H9 (cell line): ENCODE data around the gene LIPH. TPM values are rescaled to one million over a fixed set of nuclear protein-coding genes. Genes with fewer than 3 reads are reported as not detected.
"Not testable (repeated sequence)": the region's sequence is repeated elsewhere in the genome, so short reads cannot be mapped to it uniquely, and the experiment has no call there.

ENCODE experiments used
- DNase-seq: peaks from one replicate; pipeline ENCODE4 v3.0.0-alpha.2; 2017
- H2AFZ ChIP-seq: one replicate; pipeline ENCODE4 v1.6.1; 2013; ENCODE audit warnings: mild to moderate bottlenecking, low read length, control low read depth, moderate library complexity
- H2AK5ac ChIP-seq: 2 replicates; pipeline ENCODE4 v1.6.1; 2013; ENCODE audit warnings: low read length, control low read depth, mixed read lengths; ENCODE audit not compliant: insufficient read length
- H2BK120ac ChIP-seq: one replicate; pipeline ENCODE4 v1.6.1; 2013; ENCODE audit warnings: low read depth, mild to moderate bottlenecking, low read length, control low read depth, inconsistent platforms; ENCODE audit not compliant: poor library complexity, severe bottlenecking
- H2BK12ac ChIP-seq: 2 replicates; pipeline ENCODE4 v1.6.1; 2013; ENCODE audit warnings: low read length, control low read depth, mixed read lengths, low read depth; ENCODE audit not compliant: insufficient read length
- H2BK15ac ChIP-seq: 2 replicates; pipeline ENCODE4 v1.6.1; 2013; ENCODE audit warnings: low read depth, low read length, control low read depth
- H2BK20ac ChIP-seq: one replicate; pipeline ENCODE4 v1.6.1; 2013; ENCODE audit warnings: low read depth, mild to moderate bottlenecking, low read length, control low read depth, inconsistent platforms; ENCODE audit not compliant: poor library complexity, severe bottlenecking
- H2BK5ac ChIP-seq: 2 replicates; pipeline ENCODE4 v1.6.1; 2013; ENCODE audit warnings: low read length, control low read depth, mixed read lengths; ENCODE audit not compliant: insufficient read length
- H3K14ac ChIP-seq: 2 replicates; pipeline ENCODE4 v1.6.1; 2013; ENCODE audit warnings: low read length, control low read depth; ENCODE audit not compliant: insufficient read depth
- H3K18ac ChIP-seq: 2 replicates; pipeline ENCODE4 v1.6.1; 2013; ENCODE audit warnings: low read depth, mild to moderate bottlenecking, mixed read lengths, low read length, control low read depth; ENCODE audit not compliant: insufficient read length
- H3K23ac ChIP-seq: 2 replicates; pipeline ENCODE4 v1.6.1; 2013; ENCODE audit warnings: low read length, control low read depth, mixed read lengths, low read depth; ENCODE audit not compliant: insufficient read length
- H3K23me2 ChIP-seq: 2 replicates; pipeline ENCODE4 v1.6.1; 2013; ENCODE audit warnings: low read depth, mild to moderate bottlenecking, mixed read lengths, low read length, control low read depth; ENCODE audit not compliant: insufficient read length, poor library complexity, severe bottlenecking
- H3K27ac ChIP-seq: 2 replicates; pipeline ENCODE4 v1.5.1; 2013; ENCODE audit warnings: low read length, control low read depth, mixed read lengths, low read depth; ENCODE audit not compliant: insufficient read length
- H3K27me3 ChIP-seq: 2 replicates; pipeline ENCODE4 v1.6.1; 2013; ENCODE audit warnings: low read length, control low read depth, inconsistent platforms; ENCODE audit not compliant: insufficient read depth
- H3K4ac ChIP-seq: 2 replicates; pipeline ENCODE4 v1.6.1; 2013; ENCODE audit warnings: low read depth, mild to moderate bottlenecking, control low read depth, inconsistent platforms, low read length, moderate library complexity
- H3K4me1 ChIP-seq: 2 replicates; pipeline ENCODE4 v1.6.1; 2013; ENCODE audit warnings: low read length, control low read depth, inconsistent platforms; ENCODE audit not compliant: insufficient read depth
- H3K4me2 ChIP-seq: 2 replicates; pipeline ENCODE4 v1.6.1; 2013; ENCODE audit warnings: low read length, control low read depth, mixed read lengths; ENCODE audit not compliant: insufficient read length, insufficient read depth
- H3K56ac ChIP-seq: 2 replicates; pipeline ENCODE4 v1.6.1; 2013; ENCODE audit warnings: low read depth, mild to moderate bottlenecking, mixed read lengths, low read length, control low read depth; ENCODE audit not compliant: insufficient read length
- H3K79me1 ChIP-seq: 2 replicates; pipeline ENCODE4 v1.6.1; 2013; ENCODE audit warnings: low read depth, mild to moderate bottlenecking, moderate library complexity, low read length, control low read depth, inconsistent platforms; ENCODE audit not compliant: insufficient read depth, poor library complexity, severe bottlenecking
- H3K79me2 ChIP-seq: 2 replicates; pipeline ENCODE4 v1.6.1; 2013; ENCODE audit warnings: low read length, control low read depth, inconsistent platforms; ENCODE audit not compliant: insufficient read depth
- H3K9ac ChIP-seq: 2 replicates; pipeline ENCODE4 v1.6.1; 2013; ENCODE audit warnings: low read length, control low read depth, mixed read lengths; ENCODE audit not compliant: insufficient read length; ENCODE audit errors: extremely low read depth
- H3K9me3 ChIP-seq: one replicate; pipeline ENCODE4 v1.6.1; 2013; ENCODE audit warnings: low read depth, low read length, inconsistent platforms; ENCODE audit not compliant: control insufficient read depth
- H3T11ph ChIP-seq: one replicate; pipeline ENCODE4 v1.6.1; 2013; ENCODE audit warnings: mild to moderate bottlenecking, low read length, control low read depth, inconsistent platforms
- H4K20me1 ChIP-seq: one replicate; pipeline ENCODE4 v1.6.1; 2013; ENCODE audit not compliant: control insufficient read depth, insufficient read length, insufficient read depth
- H4K5ac ChIP-seq: 2 replicates; pipeline ENCODE4 v1.6.1; 2013; ENCODE audit warnings: low read depth, mild to moderate bottlenecking, mixed read lengths, low read length, control low read depth; ENCODE audit not compliant: insufficient read length
- H4K8ac ChIP-seq: replicated peaks from 2 replicates; pipeline ENCODE4 v1.6.1; 2013; ENCODE audit warnings: low read length, control low read depth, mixed read lengths, low read depth; ENCODE audit not compliant: insufficient read length
- H4K91ac ChIP-seq: 2 replicates; pipeline ENCODE4 v1.6.1; 2013; ENCODE audit warnings: low read depth, mild to moderate bottlenecking, moderate library complexity, mixed read lengths, low read length, control low read depth; ENCODE audit not compliant: insufficient read length
- H3K27ac Mint-ChIP-seq, 3 experiments: 2 replicates in 2 of 3; 3 replicates in 1 of 3; pipeline ENCODE4 v1.8.0; 2020 to 2021; ENCODE audit warnings: mixed read lengths in 3 of 3, mild to moderate bottlenecking in 1 of 3, moderate library complexity in 1 of 3
- H3K27me3 Mint-ChIP-seq: 2 replicates; pipeline ENCODE4 v1.8.0; 2021; ENCODE audit warnings: low read depth, mild to moderate bottlenecking, moderate library complexity, mixed read lengths
- H3K36me3 Mint-ChIP-seq, 3 experiments: 2 replicates in 2 of 3; 3 replicates in 1 of 3; pipeline ENCODE4 v1.8.0; 2020 to 2021; ENCODE audit warnings: low read depth in 3 of 3, mixed read lengths in 3 of 3; ENCODE audit not compliant: insufficient read depth in 1 of 3
- H3K4me1 Mint-ChIP-seq, 2 experiments: 2 replicates each; pipeline ENCODE4 v1.8.0; 2020; ENCODE audit warnings: mixed read lengths in 2 of 2
- H3K4me3 Mint-ChIP-seq, 2 experiments: 2 replicates in 1 of 2; 3 replicates in 1 of 2; pipeline ENCODE4 v1.8.0; 2020 to 2021; ENCODE audit warnings: mild to moderate bottlenecking in 2 of 2, mixed read lengths in 2 of 2, moderate library complexity in 1 of 2
- H3K9me3 Mint-ChIP-seq, 2 experiments: 2 replicates in 1 of 2; 3 replicates in 1 of 2; pipeline ENCODE4 v1.8.0; 2020; ENCODE audit warnings: mild to moderate bottlenecking in 2 of 2, mixed read lengths in 2 of 2, moderate library complexity in 1 of 2
- CTCF ChIP-seq: fragments of 200-600 bp; sonication (generic); conservative IDR thresholded peaks from 3 replicates; pipeline ENCODE4 v1.8.0; 2021; ENCODE audit warnings: antibody characterized with exemption, mild to moderate bottlenecking
- WGBS: extraction: QIAGEN DNeasy Blood & Tissue Kit; methylation state at CpG from one replicate; pipeline ENCODE4 v1.1.7; 2013; ENCODE audit warnings: missing lambda C conversion rate, low lambda C conversion rate, mixed read lengths; ENCODE audit not compliant: insufficient read length; ENCODE audit errors: extremely low coverage; 5-methylcytosine and 5-hydroxymethylcytosine counted together
- total RNA-seq: library from RNA; stranded (reverse); gene quantifications from 2 replicates; pipeline ENCODE4 v1.2.1, GENCODE V29; 2021

LIPH gene
- total RNA-seq, 1 experiment from 2014 or later, result 0.17 TPM

DNA sequence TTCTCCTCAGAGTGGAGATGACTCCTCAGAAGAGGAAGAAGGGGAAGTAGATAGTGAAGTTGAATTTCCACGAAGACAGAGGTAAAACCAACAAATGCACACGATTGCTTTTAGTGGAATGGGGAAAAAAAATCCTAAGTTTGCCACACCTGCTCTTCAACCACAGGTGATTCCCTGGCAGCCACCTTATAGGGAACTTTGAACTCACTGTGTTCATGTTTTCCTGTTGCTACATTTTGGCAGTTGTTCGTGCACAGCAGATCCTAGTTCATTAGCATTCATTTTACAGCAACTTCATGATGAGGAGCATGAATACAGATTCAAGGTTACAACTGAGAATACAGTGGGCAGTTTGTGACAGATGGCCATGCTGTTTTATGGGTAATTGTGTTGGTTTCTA is 75.1 kb downstream of the LIPH start:
- no peak overlapping the region for H3K9ac ChIP-seq
- H3K27me3 Mint-ChIP-seq, result no peaks in the 10 kb centered on the region
- H2BK20ac ChIP-seq, result no peak overlapping the region
- no peak overlapping the region for H3K4me3 Mint-ChIP-seq
- no peaks in the 10 kb centered on the region for H3K79me2 ChIP-seq
- no peak overlapping the region for H4K5ac ChIP-seq
- H2BK12ac ChIP-seq, result no peak overlapping the region
- no peak overlapping the region for H4K8ac ChIP-seq
- H3K36me3 Mint-ChIP-seq, result no peaks in the 10 kb centered on the region; a peak in 1 of 7 replicates
- H2BK5ac ChIP-seq, result no peak overlapping the region
- no peak overlapping the region for H2AK5ac ChIP-seq
- no peak overlapping the region for H2AFZ ChIP-seq
- no peaks in the 10 kb centered on the region for H4K20me1 ChIP-seq
- H3K4me1 ChIP-seq, result no peaks in the 10 kb centered on the region
- H3T11ph ChIP-seq, result no peak overlapping the region
- H3K9me3 Mint-ChIP-seq, result no peaks in the 10 kb centered on the region
- no peak overlapping the region for H3K14ac ChIP-seq
- no peak overlapping the region for H4K91ac ChIP-seq
- DNase-seq, result no peak
- TF ChIP-seq CTCF, result no peak
- no peak overlapping the region for H3K23ac ChIP-seq
- no peak overlapping the region for H3K27ac Mint-ChIP-seq
- no peak overlapping the region for H2BK120ac ChIP-seq
- H3K4me2 ChIP-seq, result no peak overlapping the region
- no peaks in the 10 kb centered on the region for H3K9me3 ChIP-seq
- H3K79me1 ChIP-seq, result no peaks in the 10 kb centered on the region
- no peaks in the 10 kb centered on the region for H3K27me3 ChIP-seq
- no peak overlapping the region for H3K27ac ChIP-seq
- H3K23me2 ChIP-seq, result no peaks in the 10 kb centered on the region
- H3K56ac ChIP-seq, result no peak overlapping the region
- H3K4ac ChIP-seq, result no peak overlapping the region
- no peak overlapping the region for H3K18ac ChIP-seq
- no peak overlapping the region for H2BK15ac ChIP-seq
- no CpG with 5 or more reads among the region's 3 CpGs for WGBS
- H3K4me1 Mint-ChIP-seq, result no peaks in the 10 kb centered on the region

- WGBS, result no CpG with 5 or more reads among the region's 6 CpGs
- H3K27ac ChIP-seq, H3K4ac ChIP-seq, H3K9ac ChIP-seq, H3K4me1 Mint-ChIP-seq, H3K23ac ChIP-seq, H3K27ac Mint-ChIP-seq, H4K5ac ChIP-seq, H4K91ac ChIP-seq, H4K8ac ChIP-seq, H3K4me3 Mint-ChIP-seq, DNase-seq, H3T11ph ChIP-seq, H3K18ac ChIP-seq, H2BK5ac ChIP-seq, H3K4me1 ChIP-seq, H3K9me3 ChIP-seq, H3K9me3 Mint-ChIP-seq, H2BK12ac ChIP-seq, H2BK15ac ChIP-seq, H2AK5ac ChIP-seq, H3K79me1 ChIP-seq, H3K4me2 ChIP-seq, H3K36me3 Mint-ChIP-seq, H3K14ac ChIP-seq, H2AFZ ChIP-seq, H3K23me2 ChIP-seq, H3K56ac ChIP-seq, H2BK20ac ChIP-seq, H4K20me1 ChIP-seq, H3K27me3 Mint-ChIP-seq, H3K27me3 ChIP-seq, H3K79me2 ChIP-seq, H2BK120ac ChIP-seq: not testable (repeated sequence)
These were observed 77.5 kb downstream of the LIPH start for GRCh38 chr3:185474922-185475321.
